CD4-positive, alpha-beta T cell (primary cell): ENCODE measurements around the gene GAS7. TPM values are rescaled to one million over a fixed set of nuclear protein-coding genes. Genes with fewer than 3 reads are reported as not detected.
"Not testable (repeated sequence)": the region's sequence is repeated elsewhere in the genome, so short reads cannot be mapped to it uniquely, and the experiment has no call there.

Experiments used
- ATAC-seq: fragments of 200-7000 bp; cut with Tn5 transposase; one replicate; pipeline ENCODE4 v1.10.0; 2022; ENCODE audit warnings: mild to moderate bottlenecking; ENCODE audit not compliant: poor library complexity
- CTCF ChIA-PET: fragments of 350-600 bp; sonication (Branson Sonifier 250); formaldehyde crosslinking; loops from one replicate; lab custom pipeline; 2021; ENCODE audit warnings: antibody characterized with exemption, inconsistent platforms; lab: Charles Lee
- POLR2A ChIA-PET: fragments of 350-600 bp; sonication (Branson Sonifier 250); formaldehyde crosslinking; loops from one replicate; lab custom pipeline; 2021; ENCODE audit warnings: antibody characterized with exemption, inconsistent platforms; lab: Charles Lee
- DNase-seq, 14 experiments: peaks; one replicate each; pipeline ENCODE4 v3.0.0-alpha.2; 2013 to 2020; ENCODE audit warnings: mixed read lengths in 2 of 14
- H3K27ac ChIP-seq, 2 donors: one replicate each; pipeline versions ENCODE4 v1.5.1 to v1.7.0; 2013; ENCODE audit warnings: low read length in 2 of 2, low read depth in 1 of 2, mild to moderate bottlenecking in 1 of 2
- H3K27me3 ChIP-seq, 2 experiments: 1 replicate in 1 of 2; 2 replicates in 1 of 2; pipeline versions ENCODE4 v1.6.1 to v1.7.0; 2013; ENCODE audit warnings: low read length in 2 of 2, control low read depth in 1 of 2, mild to moderate bottlenecking in 1 of 2, moderate library complexity in 1 of 2; ENCODE audit not compliant: insufficient read depth in 2 of 2, control insufficient read depth in 1 of 2
- H3K36me3 ChIP-seq: one replicate; pipeline ENCODE4 v1.6.1; 2013; ENCODE audit warnings: low read length, control low read depth; ENCODE audit not compliant: insufficient read depth
- H3K4me1 ChIP-seq: one replicate; pipeline ENCODE4 v1.6.1; 2013; ENCODE audit warnings: low read length, control low read depth; ENCODE audit not compliant: insufficient read depth
- H3K4me3 ChIP-seq: one replicate; pipeline ENCODE4 v1.5.1; 2013; ENCODE audit warnings: mild to moderate bottlenecking, low read length, moderate library complexity
- H3K9me3 ChIP-seq, 2 experiments: 1 replicate in 1 of 2; 2 replicates in 1 of 2; pipeline versions ENCODE4 v1.6.1 to v1.7.0; 2013; ENCODE audit warnings: low read length in 2 of 2, mild to moderate bottlenecking in 2 of 2, control low read depth in 1 of 2, moderate library complexity in 1 of 2; ENCODE audit not compliant: control insufficient read depth in 1 of 2, insufficient read depth in 1 of 2
- H3K27ac Mint-ChIP-seq: one replicate; pipeline ENCODE4 v1.8.0; 2020; ENCODE audit warnings: mixed read lengths
- H3K27me3 Mint-ChIP-seq: one replicate; pipeline ENCODE4 v1.8.0; 2021; ENCODE audit warnings: mixed read lengths
- H3K36me3 Mint-ChIP-seq: one replicate; pipeline ENCODE4 v1.8.0; 2021; ENCODE audit warnings: low read depth, mixed read lengths
- H3K4me1 Mint-ChIP-seq: one replicate; pipeline ENCODE4 v1.8.0; 2021; ENCODE audit warnings: low read depth, mixed read lengths
- H3K4me3 Mint-ChIP-seq: one replicate; pipeline ENCODE4 v1.8.0; 2020; ENCODE audit warnings: mild to moderate bottlenecking, mixed read lengths
- H3K9me3 Mint-ChIP-seq: one replicate; pipeline ENCODE4 v1.8.0; 2020; ENCODE audit warnings: mixed read lengths
- CTCF ChIP-seq: fragments of 200-600 bp; IDR thresholded peaks from one replicate; pipeline ENCODE4 v1.8.0; 2022; ENCODE audit warnings: antibody characterized with exemption, mild to moderate bottlenecking
- intact Hi-C, 2 experiments: fragments of 100-400 bp; cut with DNase I in 1 of 2; cut with micrococcal nuclease in 1 of 2; formaldehyde crosslinking; loops; one replicate each; pipeline versions ENCODE4 v1.15.1 to v1.9.0; 2023 to 2025; cut with DNase I, micrococcal nuclease
- total RNA-seq, 174 experiments: library from RNA in 2 of 174; stranded (reverse) in 2 of 174; gene quantifications; one replicate each; pipeline ENCODE4 v1.2.3 and lab custom pipeline; 2021 to 2026

Gene GAS7
- total RNA-seq, 2 experiments from 2014 or later: 1.8 to 3.4 TPM

- no peak for ATAC-seq
- TF ChIP-seq CTCF: peak; percentile 61
- Histone ChIP-seq H3K4me1 (no peaks in the 10 kb centered on the region), H3K9me3 (no peaks in the 10 kb centered on the region), H3K4me3 (no peak overlapping the region), H3K27me3 (no peaks in the 10 kb centered on the region), H3K27ac (no peak overlapping the region), H3K36me3 (no peaks in the 10 kb centered on the region)
- peak in 3 of 14 experiments; percentile 55 to 67 (median 61) for DNase-seq
- H3K9me3 Mint-ChIP-seq: no peaks in the 10 kb centered on the region
- intact Hi-C loops: loop anchor here (2.0 to 5.0 kb wide), 3 partner anchors 302 to 694 kb away; no protein-coding TSS in a partner anchor
- no peaks in the 10 kb centered on the region for H3K4me1 Mint-ChIP-seq
- H3K27ac Mint-ChIP-seq: no peak overlapping the region
- no peaks in the 10 kb centered on the region for H3K27me3 Mint-ChIP-seq
- CTCF ChIA-PET: interaction anchor here (0.7 to 1.2 kb wide), 3 partner anchors 9 to 18 kb away, joined by 3 read pairs; no protein-coding TSS in a partner anchor
- POLR2A ChIA-PET: no interaction called here
- H3K4me3 Mint-ChIP-seq: no peak overlapping the region
- H3K36me3 Mint-ChIP-seq: no peaks in the 10 kb centered on the region
Measured at GRCh38 chr17:9924735-9925191, 273.6 kb downstream of the GAS7 start.

GRCh38 chr17:9922012-9922848, 276.2 kb downstream of the GAS7 start:
- ATAC-seq (no peak), DNase-seq (no peak)
- intact Hi-C loops: no loop called here
- H3K9me3 Mint-ChIP-seq: no peaks in the 10 kb centered on the region
- Histone ChIP-seq H3K27ac (no peak overlapping the region), H3K4me3 (no peak overlapping the region), H3K9me3 (no peaks in the 10 kb centered on the region), H3K36me3 (no peaks in the 10 kb centered on the region), H3K4me1 (no peaks in the 10 kb centered on the region), H3K27me3 (no peaks in the 10 kb centered on the region)
- POLR2A ChIA-PET: no interaction called here
- no peaks in the 10 kb centered on the region for H3K27me3 Mint-ChIP-seq
- H3K27ac Mint-ChIP-seq: no peak overlapping the region
- H3K4me3 Mint-ChIP-seq: no peak overlapping the region
- CTCF ChIA-PET: no interaction called here
- no peak for TF ChIP-seq CTCF
- no peaks in the 10 kb centered on the region for H3K4me1 Mint-ChIP-seq
- H3K36me3 Mint-ChIP-seq: no peaks in the 10 kb centered on the region

- H3K4me1 Mint-ChIP-seq, H3K36me3 ChIP-seq, H3K27ac ChIP-seq, POLR2A ChIA-PET, DNase-seq, H3K9me3 Mint-ChIP-seq, H3K4me3 ChIP-seq, H3K4me3 Mint-ChIP-seq, H3K36me3 Mint-ChIP-seq, CTCF ChIA-PET, H3K4me1 ChIP-seq, H3K9me3 ChIP-seq, H3K27me3 ChIP-seq, H3K27ac Mint-ChIP-seq, H3K27me3 Mint-ChIP-seq, intact Hi-C loops, ATAC-seq: not testable (repeated sequence)
Measured at GRCh38 chr17:9921216-9921615, 277.2 kb downstream of the GAS7 start.
